HCT116 (cell line): Measurements from ENCODE around the gene GPR45. TPM values are rescaled to one million over a fixed set of nuclear protein-coding genes. Genes with fewer than 3 reads are reported as not detected.

ENCODE experiments used
- ATAC-seq: fragments of 200-7000 bp; cut with Tn5 transposase; 2 replicates; pipeline ENCODE4 v1.9.1; 2020; ENCODE audit warnings: mild to moderate bottlenecking, moderate library complexity
- BruUV-seq: library from RNA; stranded (reverse); fragments of 400-500 nt; replicated peaks from 2 replicates; lab custom pipeline; 2021; lab: Mats Ljungman, UMichigan
- CTCF ChIA-PET: fragments of 300-600 bp; sonication (Branson Sonifier 250); formaldehyde crosslinking; loops from one replicate; lab custom pipeline; 2021; ENCODE audit warnings: antibody characterized with exemption; lab: Charles Lee
- POLR2A ChIA-PET: fragments of 300-600, 350-600 bp; sonication (Branson Sonifier 250); formaldehyde crosslinking; loops from one replicate; lab custom pipeline; 2021; ENCODE audit warnings: antibody characterized with exemption; lab: Charles Lee
- RAD21 ChIA-PET, 2 experiments: fragments of 300-600 bp; sonication (Branson Sonifier 250); formaldehyde crosslinking; loops; one replicate each; lab custom pipeline; 2023; ENCODE audit warnings: low total read pairs in 2 of 2; ENCODE audit not compliant: uncharacterized antibody in 2 of 2, unreplicated experiment in 2 of 2, low non-redundant PET in 1 of 2; lab: Charles Lee
- DNase-seq: peaks from one replicate; pipeline ENCODE4 v3.0.0-alpha.2; 2010; ENCODE audit warnings: low read depth, low spot score
- H2AFZ ChIP-seq: fragments of 200-600 bp; shearing (Covaris generic), sonication (generic); 2 replicates; pipeline ENCODE4 v1.6.1; 2017; ENCODE audit warnings: low read depth, mixed run types, mixed read lengths, antibody characterized with exemption, low read length; ENCODE audit not compliant: poor library complexity, severe bottlenecking
- H3K27ac ChIP-seq: 2 replicates; pipeline ENCODE4 v1.5.1; 2012; ENCODE audit warnings: low read depth, low read length
- H3K27me3 ChIP-seq: fragments of 200-600 bp; sonication (generic); 2 replicates; pipeline ENCODE4 v1.6.1; 2016; ENCODE audit warnings: mixed run types, low read length, mixed read lengths; ENCODE audit not compliant: insufficient read depth
- H3K36me3 ChIP-seq, 2 experiments: fragments of 200-500 bp in 1 of 2; fragments of 200-600 bp in 1 of 2; sonication (Bioruptor generic) in 1 of 2; sonication (generic) in 1 of 2; 2 replicates each; pipeline versions ENCODE4 v1.5.1 to v1.6.1; 2014 to 2016; ENCODE audit warnings: low read length in 2 of 2, inconsistent platforms in 1 of 2, mixed read lengths in 1 of 2, mixed run types in 1 of 2; ENCODE audit not compliant: insufficient read depth in 2 of 2, control insufficient read depth in 1 of 2
- H3K4me1 ChIP-seq, 2 experiments: fragments of 200-600 bp in 1 of 2; sonication (generic) in 1 of 2; 2 replicates each; pipeline versions ENCODE4 v1.5.1 to v1.6.1; 2012 to 2017; ENCODE audit warnings: low read length in 2 of 2, inconsistent platforms in 1 of 2, mild to moderate bottlenecking in 1 of 2, mixed read lengths in 1 of 2, mixed run types in 1 of 2, moderate library complexity in 1 of 2; ENCODE audit not compliant: insufficient read depth in 2 of 2, control insufficient read depth in 1 of 2
- H3K4me2 ChIP-seq: fragments of 200-600 bp; sonication (generic); 2 replicates; pipeline ENCODE4 v1.6.1; 2017; ENCODE audit warnings: mixed run types, low read length, mixed read lengths
- H3K4me3 ChIP-seq, 2 experiments: fragments of 200-600 bp in 1 of 2; sonication (generic) in 1 of 2; replicated peaks in 1 of 2; 2 replicates each; pipeline ENCODE4 v1.5.1; 2011 to 2016; ENCODE audit warnings: low read length in 2 of 2, control low read depth in 1 of 2, low read depth in 1 of 2, mild to moderate bottlenecking in 1 of 2, mixed read lengths in 1 of 2, mixed run types in 1 of 2
- H3K79me2 ChIP-seq: fragments of 200-600 bp; sonication (generic); 2 replicates; pipeline ENCODE4 v1.6.1; 2017; ENCODE audit warnings: mild to moderate bottlenecking, mixed run types, low read length, moderate library complexity, mixed read lengths; ENCODE audit not compliant: insufficient read depth
- H3K9ac ChIP-seq: fragments of 200-600 bp; sonication (generic); 2 replicates; pipeline ENCODE4 v1.6.1; 2016; ENCODE audit warnings: low read length, mixed read lengths
- H3K9me2 ChIP-seq: fragments of 200-600 bp; sonication (generic), shearing (Covaris generic); 2 replicates; pipeline ENCODE4 v1.6.1; 2017; ENCODE audit warnings: mixed run types, mild to moderate bottlenecking, moderate library complexity; ENCODE audit not compliant: insufficient read depth
- H3K9me3 ChIP-seq, 2 experiments: fragments of 200-500 bp in 1 of 2; fragments of 200-600 bp in 1 of 2; sonication (Bioruptor generic) in 1 of 2; sonication (generic) in 1 of 2; 2 replicates each; pipeline ENCODE4 v1.6.1; 2014 to 2017; ENCODE audit warnings: low read length in 2 of 2, mixed read lengths in 2 of 2, inconsistent platforms in 1 of 2, low read depth in 1 of 2, mild to moderate bottlenecking in 1 of 2, mixed run types in 1 of 2, moderate library complexity in 1 of 2; ENCODE audit not compliant: control insufficient read depth in 1 of 2, insufficient read depth in 1 of 2
- H4K20me1 ChIP-seq: fragments of 200-600 bp; sonication (generic), shearing (Covaris generic); 2 replicates; pipeline ENCODE4 v1.6.1; 2017; ENCODE audit warnings: mixed run types, mild to moderate bottlenecking, moderate library complexity; ENCODE audit not compliant: insufficient read depth
- EZH2phosphoT487 ChIP-seq: fragments of 200-600 bp; IDR thresholded peaks from 2 replicates; pipeline ENCODE4 v1.6.1; 2018; ENCODE audit warnings: antibody characterized with exemption, borderline replicate concordance
- MAX ChIP-seq: IDR thresholded peaks from 2 replicates; pipeline ENCODE4 v1.6.1; 2012
- RAD21 ChIP-seq: IDR thresholded peaks from 2 replicates; pipeline ENCODE4 v1.6.1; 2012; ENCODE audit warnings: low read depth, mild to moderate bottlenecking
- SRF ChIP-seq: IDR thresholded peaks from 2 replicates; pipeline ENCODE4 v1.6.1; 2012; ENCODE audit warnings: low read depth
- TCF7L2 ChIP-seq: IDR thresholded peaks from 2 replicates; pipeline ENCODE4 v1.7.0; 2011; ENCODE audit warnings: borderline replicate concordance, inconsistent platforms; ENCODE audit not compliant: insufficient read depth, insufficient read length; ENCODE audit errors: extremely low read depth
- YY1 ChIP-seq: IDR thresholded peaks from 2 replicates; pipeline ENCODE4 v1.6.1; 2011; ENCODE audit warnings: low read length, low read depth, moderate library complexity, mild to moderate bottlenecking; ENCODE audit not compliant: insufficient replicate concordance; ENCODE audit errors: extremely low read depth
- intact Hi-C: fragments of 100-400 bp; cut with micrococcal nuclease; formaldehyde crosslinking; loops from 2 replicates; pipeline ENCODE4 v1.10.0; 2022
- total RNA-seq: library from RNA; stranded (reverse); gene quantifications from one replicate; pipeline ENCODE4 v1.2.1, GENCODE V29; 2021; ENCODE audit not compliant: unreplicated experiment

The GPR45 gene
- total RNA-seq, 1 experiment from 2014 or later: 0.30 TPM

- H3K4me1 ChIP-seq: no peaks in the 10 kb centered on the region
- RAD21 ChIA-PET: no interaction called here
- no peak overlapping the region for H3K4me2 ChIP-seq
- H3K9ac ChIP-seq: no peak overlapping the region
- ATAC-seq (no peak), DNase-seq (no peak)
- H3K27me3 ChIP-seq: no peaks in the 10 kb centered on the region
- no peaks in the 10 kb centered on the region for H4K20me1 ChIP-seq
- CTCF ChIA-PET: interaction anchor here (1.3 to 1.8 kb wide), 2 partner anchors 177 to 229 kb away, joined by 4 to 5 read pairs; no protein-coding TSS in a partner anchor
- no peak overlapping the region for H2AFZ ChIP-seq
- peaks cover 7 to 9% of the 10 kb centered on the region in 2 experiments; a peak in 2 of 4 replicates for H3K36me3 ChIP-seq
- BruUV-seq: no TSS peak
- H3K79me2 ChIP-seq: no peaks in the 10 kb centered on the region
- intact Hi-C loops: no loop called here
- TF ChIP-seq EZH2phosphoT487: no peak
- TF ChIP-seq MAX: no peak
- TF ChIP-seq RAD21: no peak
- no peak for TF ChIP-seq SRF
- TF ChIP-seq TCF7L2: no peak
- no peak for TF ChIP-seq YY1
- H3K4me3 ChIP-seq: no peak overlapping the region
- POLR2A ChIA-PET: no interaction called here
- H3K27ac ChIP-seq: no peak overlapping the region
- H3K9me3 ChIP-seq: no peaks in the 10 kb centered on the region
- H3K9me2 ChIP-seq: no peaks in the 10 kb centered on the region
These were observed 50.4 kb downstream of the GPR45 start for GRCh38 chr2:105291981-105292380.

Other genes with a start within 250 kb of the GPR45 start
- 49.7 TPM for gene MRPS9, start 203.7 kb upstream of the GPR45 start, total RNA-seq
- gene TGFBRAP1, start 88.0 kb downstream of the GPR45 start, total RNA-seq: 18.3 TPM
- gene C2orf49, start 95.8 kb downstream of the GPR45 start, total RNA-seq: 17.2 TPM
- gene FHL2, start 157.3 kb downstream of the GPR45 start, total RNA-seq: 86.6 TPM